ENCODE measurements around the gene CLEC10A. TPM values are rescaled to one million over a fixed set of nuclear protein-coding genes. Genes with fewer than 3 reads are reported as not detected.
A peak's percentile ranks its signal among the peaks of the same experiment; 100 is the strongest.

The CLEC10A gene
- total and polyA plus RNA-seq, 10 of the 15 experiments (the other 5 are each of a cell fraction or from before 2014, with no cell fraction given), result not detected

GRCh38 chr17:7035591-7036368 is 44.3 kb downstream of the CLEC10A start, which contains the start of gene SLC16A13 (continued):
- peak; percentile 71 to 83 for TF ChIP-seq BHLHE40 (IDR thresholded peaks at IDR 0.05; ENCODE audit: borderline replicate concordance in 1 of 2, low read depth in 2 of 2, low read length in 1 of 2)
- peak; percentile 49 for TF ChIP-seq SP1 (IDR thresholded peaks at IDR 0.05; ENCODE audit: low read depth, low read length)
- TF ChIP-seq MLLT1 (IDR thresholded peaks at IDR 0.05), result peak; percentile 76
- TF ChIP-seq HCFC1 (IDR thresholded peaks at IDR 0.05; ENCODE audit: low read length), result no peak; the same call in 1 of the 2 replicates
- TF ChIP-seq IKZF2 (IDR thresholded peaks at IDR 0.05), result peak in 1 of 2 experiments; percentile 2; a peak in 1 of 4 replicates
- peak; percentile 90 for TF ChIP-seq ATF3 (IDR thresholded peaks at IDR 0.05; ENCODE audit: borderline replicate concordance, extremely low read depth, low read depth, low read length)
- no peak; the same call in 1 of the 2 replicates for TF ChIP-seq YY1 (IDR thresholded peaks at IDR 0.05; ENCODE audit: low read depth, low read length)
- TF ChIP-seq TCF12 (IDR thresholded peaks at IDR 0.05; ENCODE audit: low read depth, low read length), result 0 out of 2 replicates have a peak, but pooled peaks have one; percentile 10
- TF ChIP-seq CREM (IDR thresholded peaks at IDR 0.05; ENCODE audit: low read depth), result peak; percentile 35; the same call in 1 of the 2 replicates
- peak; percentile 95 for TF ChIP-seq POLR2A (IDR thresholded peaks at IDR 0.05; ENCODE audit: low read depth, low read length)
- peak; percentile 97 for TF ChIP-seq RAD51 (IDR thresholded peaks at IDR 0.05)
- TF ChIP-seq PML (IDR thresholded peaks at IDR 0.05; ENCODE audit: low read length), result peak; percentile 95
- TF ChIP-seq MXI1 (IDR thresholded peaks at IDR 0.05; ENCODE audit: low read depth, low read length), result no peak; the same call in 1 of the 2 replicates
- no peak for TF ChIP-seq MEF2B (IDR thresholded peaks at IDR 0.05; ENCODE audit: partially characterized antibody, poor library complexity, severe bottlenecking)
- TF ChIP-seq TCF7 (IDR thresholded peaks at IDR 0.05; ENCODE audit: borderline replicate concordance), result no peak
- TF ChIP-seq MAX (IDR thresholded peaks at IDR 0.05; ENCODE audit: low read depth, low read length), result peak; percentile 97
- no peak for TF ChIP-seq MEF2A (IDR thresholded peaks at IDR 0.05; ENCODE audit: insufficient read depth, low read depth, low read length)
- TF ChIP-seq CBFB (IDR thresholded peaks at IDR 0.05; ENCODE audit: low read depth), result peak; percentile 85; the same call in 1 of the 2 replicates
- TF ChIP-seq ZNF622 (IDR thresholded peaks at IDR 0.05), result no peak
- peak; percentile 71 for TF ChIP-seq IKZF1 (conservative IDR thresholded peaks at IDR 0.05)
- peak; percentile 80 for TF ChIP-seq NRF1 (conservative IDR thresholded peaks at IDR 0.05; ENCODE audit: low read depth, low read length)
- no peak for TF ChIP-seq NFIC (IDR thresholded peaks at IDR 0.05; ENCODE audit: low read depth, low read length)
- TF ChIP-seq ATF2 (IDR thresholded peaks at IDR 0.05; ENCODE audit: low read length), result no peak
- TF ChIP-seq RFX5 (IDR thresholded peaks at IDR 0.05; ENCODE audit: low read depth, low read length), result no peak; the same call in none of the 2 replicates
- peak; percentile 49; the same call in 1 of the 2 replicates for TF ChIP-seq SMARCA5 (IDR thresholded peaks at IDR 0.05)
- TF ChIP-seq HDGF (IDR thresholded peaks at IDR 0.05), result peak; percentile 74; the same call in 1 of the 2 replicates
- TF ChIP-seq RB1 (IDR thresholded peaks at IDR 0.05; ENCODE audit: borderline replicate concordance), result peak; percentile 27; the same call in 1 of the 2 replicates
